ENCODE data around the gene STPG3. TPM values are rescaled to one million over a fixed set of nuclear protein-coding genes. Genes with fewer than 3 reads are reported as not detected.

The STPG3 gene
- not detected for total RNA-seq

GRCh38 chr9:137251194-137251461 lies at the start of gene STPG3:
Gene STPG3 (plus strand): TSS chr9:137251286. CDS start chr9:137251287, 1 bp downstream.
- ChIA-PET CTCF (interaction anchor here (0.7 to 1.7 kb wide), 3 partner anchors 11 to 553 kb away, joined by 3 to 5 read pairs (median 4); partner anchors contain the start of gene TUBB4B), POLR2A (no interaction called here)

DNA sequence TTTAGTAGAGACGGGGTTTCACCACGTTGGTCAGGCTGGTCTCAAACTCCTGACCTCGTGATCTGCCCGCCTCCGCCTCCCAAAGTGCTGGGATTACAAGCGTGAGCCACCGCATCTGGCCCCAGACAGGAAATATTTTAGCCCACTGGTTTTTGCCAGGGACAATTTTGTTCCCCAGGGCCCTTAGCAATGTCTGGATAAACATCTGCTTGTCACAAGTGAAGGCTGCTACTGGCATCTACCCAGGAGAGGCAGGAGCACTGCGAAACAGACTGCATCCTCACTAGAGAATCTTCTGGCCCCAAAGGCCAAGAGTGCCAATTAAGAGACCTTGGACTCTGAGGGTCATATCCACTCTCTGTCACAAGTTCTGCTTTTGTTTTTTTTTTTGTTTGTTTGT lies 48.1 kb upstream of the STPG3 start:
- POLR2A ChIA-PET, result no interaction called here

GRCh38 chr9:137204731-137205125 lies 46.4 kb upstream of the STPG3 start:
- ChIA-PET POLR2A (interaction anchor here (1.3 to 3.2 kb wide), 3 partner anchors 16 to 36 kb away, joined by 6 to 15 read pairs (median 7); partner anchors contain the start of genes ANAPC2, RNF208, SSNA1 and TUBB4B), CTCF (interaction anchor here (1.0 to 5.0 kb wide), 6 partner anchors 10 to 75 kb away, joined by 3 to 21 read pairs (median 5); partner anchors contain the start of genes ANAPC2, RNF224 and SSNA1)

More for the DNA sequence above, 48.1 kb upstream of the STPG3 start:
- CTCF ChIA-PET, result interaction anchor here (0.7 to 5.0 kb wide), 5 partner anchors 14 to 174 kb away, joined by 3 to 21 read pairs (median 3); partner anchors contain the start of genes ANAPC2, RNF224 and SSNA1

DNA sequence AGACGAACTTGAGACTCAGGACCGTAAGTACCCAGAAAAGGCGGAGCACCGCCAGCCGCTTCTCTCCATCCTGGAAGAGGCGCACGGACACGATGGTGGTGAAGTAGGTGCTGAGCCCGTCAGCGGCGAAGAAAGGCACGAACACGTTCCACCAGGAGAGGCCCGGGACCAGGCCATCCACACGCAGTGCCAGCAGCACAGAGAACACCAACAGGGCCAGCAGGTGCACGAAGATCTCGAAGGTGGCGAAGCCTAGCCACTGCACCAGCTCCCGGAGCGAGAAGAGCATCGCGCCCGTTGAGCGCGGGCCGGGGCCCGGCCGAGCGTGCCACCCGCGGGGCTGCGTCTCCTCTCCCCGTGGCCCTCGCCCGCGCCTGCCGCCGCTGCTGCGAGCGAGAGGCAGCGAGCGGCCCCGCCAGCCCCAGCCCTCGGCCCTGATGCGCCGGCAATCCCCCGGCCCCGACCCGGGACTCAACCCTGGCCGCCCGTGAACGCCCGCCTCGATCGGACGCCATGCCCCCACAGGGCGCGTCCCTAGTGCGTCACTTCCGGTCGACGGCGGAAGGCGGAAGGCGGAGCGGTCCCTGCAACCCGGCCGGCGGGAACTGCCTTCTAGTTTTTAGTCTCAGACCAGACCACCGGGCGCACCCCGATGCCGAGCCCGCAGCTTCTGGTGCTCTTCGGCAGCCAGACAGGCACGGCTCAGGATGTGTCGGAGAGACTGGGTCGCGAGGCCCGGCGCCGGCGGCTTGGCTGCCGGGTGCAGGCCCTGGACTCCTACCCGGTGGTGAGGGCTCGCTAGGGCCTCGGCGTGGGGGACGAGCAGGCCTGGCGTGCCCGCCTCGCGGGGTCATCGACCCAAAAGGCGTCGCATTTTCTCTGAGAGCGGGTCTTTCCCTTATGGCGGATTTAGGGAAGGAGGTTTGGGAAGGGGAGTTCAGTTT lies 45.7 kb upstream of the STPG3 start, which contains the start of the genes NDOR1 and TMEM203:
Gene NDOR1 (plus strand): TSS at position 575 of the 944 bp plus-strand sequence. CDS start 78 bp downstream, at position 653.
Gene TMEM203 (minus strand): TSS at position 523 of the 944 bp plus-strand sequence. CDS start 234 bp downstream, at position 289.
- ChIA-PET POLR2A (interaction anchor here (1.3 to 3.2 kb wide), 3 partner anchors 17 to 35 kb away, joined by 6 to 15 read pairs (median 7); partner anchors contain the start of genes ANAPC2, RNF208, SSNA1 and TUBB4B), CTCF (interaction anchor here (1.0 to 5.0 kb wide), 5 partner anchors 10 to 76 kb away, joined by 3 to 21 read pairs (median 4); partner anchors contain the start of genes ANAPC2 and SSNA1)

DNA sequence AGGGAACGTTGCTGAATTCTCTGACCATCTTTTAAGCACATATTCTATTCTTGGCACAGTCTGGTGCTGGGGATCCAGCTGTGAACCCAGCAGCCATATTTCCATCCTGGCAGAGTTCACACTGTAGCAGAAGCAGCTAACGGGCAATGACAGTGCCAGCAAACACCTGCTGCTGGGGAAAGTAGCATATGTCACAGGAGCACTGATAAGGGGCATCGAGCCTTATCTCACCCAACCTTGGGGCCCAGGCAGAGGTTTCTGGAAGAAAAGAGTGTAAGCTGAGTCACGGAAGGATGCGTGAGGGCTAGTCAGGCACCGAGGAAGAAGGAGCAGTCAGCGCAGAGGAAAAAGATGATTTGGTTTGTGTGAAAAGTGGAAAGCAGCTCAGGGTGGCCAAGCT lies 44.5 kb upstream of the STPG3 start:
- POLR2A ChIA-PET, result interaction anchor here (1.8 to 3.2 kb wide), 2 partner anchors 17 to 34 kb away, joined by 5 to 15 read pairs; partner anchors contain the start of gene RNF208
- CTCF ChIA-PET, result interaction anchor here (1.2 to 1.9 kb wide), 2 partner anchors 21 to 30 kb away, joined by 7 read pairs; partner anchors contain the start of gene RNF224

GRCh38 chr9:137211532-137211931 lies 39.6 kb upstream of the STPG3 start:
- POLR2A ChIA-PET, result interaction anchor here (1.3 kb wide), 1 partner anchor 29 kb away, joined by 3 read pairs; the partner anchor contains the start of gene TUBB4B
- CTCF ChIA-PET, result no interaction called here

DNA sequence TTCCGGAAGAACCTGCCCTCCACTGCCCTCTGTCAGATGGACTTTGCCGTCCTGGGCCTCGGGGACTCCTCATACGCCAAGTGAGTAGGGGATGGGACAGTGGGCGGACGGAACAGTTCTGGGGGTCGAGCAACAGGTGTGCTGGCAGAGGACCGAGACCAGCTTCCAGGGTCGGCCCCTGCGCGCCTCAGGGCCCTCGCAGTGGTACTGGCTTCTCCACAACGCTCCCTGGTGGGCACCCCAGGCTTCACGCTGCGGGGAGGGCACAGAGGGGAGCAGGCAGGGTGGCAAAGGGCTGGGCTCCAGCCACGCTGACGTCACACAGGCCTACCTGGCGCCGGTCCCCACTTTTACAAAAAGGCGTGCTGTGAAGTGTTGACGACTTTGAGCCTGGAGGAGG lies 38.6 kb upstream of the STPG3 start:
- ChIA-PET POLR2A (interaction anchor here (1.3 kb wide), 1 partner anchor 28 kb away, joined by 3 read pairs; the partner anchor contains the start of gene TUBB4B), CTCF (no interaction called here)

GRCh38 chr9:137213160-137214060 lies 37.7 kb upstream of the STPG3 start:
- POLR2A ChIA-PET, result no interaction called here
- CTCF ChIA-PET, result no interaction called here

DNA sequence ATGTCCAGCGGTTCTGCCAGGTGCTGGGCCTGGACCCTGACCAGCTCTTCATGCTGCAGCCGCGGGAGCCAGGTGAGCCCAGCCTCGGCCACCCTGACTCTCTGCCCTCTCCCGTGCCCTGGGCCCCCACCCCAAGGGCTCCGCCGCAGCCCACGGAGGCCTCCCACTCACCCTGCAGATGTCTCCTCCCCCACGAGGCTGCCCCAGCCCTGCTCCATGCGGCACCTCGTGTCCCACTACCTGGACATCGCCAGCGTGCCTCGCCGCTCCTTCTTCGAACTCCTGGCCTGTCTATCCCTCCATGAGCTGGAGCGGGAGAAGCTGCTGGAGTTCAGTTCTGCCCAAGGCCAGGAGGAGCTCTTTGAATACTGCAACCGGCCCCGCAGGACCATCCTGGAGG lies 36.5 kb upstream of the STPG3 start:
- ChIA-PET CTCF (no interaction called here), POLR2A (no interaction called here)

DNA sequence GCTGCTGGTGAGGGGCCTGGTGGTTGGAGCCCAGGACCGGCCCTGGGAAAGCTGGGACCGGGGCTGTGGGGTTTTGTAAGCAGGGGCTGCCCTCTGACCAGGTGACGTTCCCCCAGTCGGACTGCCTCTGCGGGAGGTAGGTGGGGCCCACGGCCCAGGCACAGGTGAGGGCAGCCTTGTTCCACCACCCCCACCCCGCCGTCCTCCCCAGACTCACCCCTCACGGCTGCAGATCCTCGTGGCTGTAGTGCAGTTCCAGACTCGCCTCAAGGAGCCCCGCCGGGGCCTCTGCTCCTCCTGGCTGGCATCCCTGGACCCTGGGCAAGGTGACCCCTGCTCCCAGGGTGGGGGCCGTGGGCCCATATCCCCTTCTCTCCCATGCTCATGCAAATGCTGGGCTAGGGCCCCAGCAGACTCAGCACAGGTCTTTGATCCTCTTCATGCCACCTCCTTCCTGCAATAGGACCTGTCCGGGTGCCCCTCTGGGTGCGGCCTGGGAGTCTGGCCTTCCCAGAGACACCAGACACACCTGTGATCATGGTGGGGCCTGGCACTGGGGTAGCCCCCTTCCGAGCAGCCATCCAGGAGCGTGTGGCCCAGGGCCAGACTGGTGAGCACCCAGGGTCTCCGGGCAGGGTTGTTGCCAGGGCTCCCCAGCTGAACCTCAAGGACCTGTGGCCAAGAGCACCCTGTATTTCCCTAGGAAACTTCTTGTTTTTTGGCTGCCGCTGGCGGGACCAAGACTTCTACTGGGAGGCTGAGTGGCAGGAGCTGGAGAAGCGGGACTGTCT lies 35.7 kb upstream of the STPG3 start:
- ChIA-PET CTCF (no interaction called here), POLR2A (no interaction called here)

DNA sequence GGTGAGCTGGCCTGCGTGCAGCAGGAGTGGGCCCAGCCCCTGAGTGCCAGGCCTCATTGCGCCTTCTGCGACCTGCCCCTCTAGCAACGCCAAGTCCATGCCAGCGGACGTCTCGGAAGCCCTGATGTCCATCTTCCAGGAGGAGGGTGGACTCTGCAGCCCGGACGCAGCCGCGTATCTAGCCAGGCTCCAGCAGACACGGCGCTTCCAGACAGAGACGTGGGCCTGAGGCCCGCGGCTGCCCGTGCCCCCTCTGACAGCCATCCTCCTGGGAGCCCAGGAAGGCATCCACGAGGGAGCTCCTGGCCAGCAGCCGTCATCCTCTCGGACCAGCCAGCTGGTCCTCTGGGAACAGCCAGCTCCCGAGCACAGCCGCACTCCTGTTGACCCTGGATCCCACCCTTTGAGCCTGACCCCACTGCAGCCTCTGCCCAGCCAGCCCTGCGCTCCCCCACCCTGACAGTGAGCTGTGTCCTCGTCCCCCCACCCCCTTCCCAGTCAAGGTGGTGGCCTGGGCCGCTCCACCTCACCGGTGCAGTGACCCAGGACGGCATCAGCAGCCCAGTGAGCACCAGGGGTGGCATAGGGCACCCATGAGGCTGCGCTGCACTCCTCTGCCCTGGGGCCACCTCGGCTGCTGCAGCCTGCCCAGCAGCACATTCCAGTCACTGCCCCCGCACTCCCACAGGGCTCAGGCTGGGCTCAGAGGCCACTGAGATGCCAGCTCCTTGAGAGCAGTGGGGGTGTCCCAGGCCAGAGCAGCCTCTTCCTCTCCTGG lies 34.7 kb upstream of the STPG3 start:
- POLR2A ChIA-PET, result no interaction called here

DNA sequence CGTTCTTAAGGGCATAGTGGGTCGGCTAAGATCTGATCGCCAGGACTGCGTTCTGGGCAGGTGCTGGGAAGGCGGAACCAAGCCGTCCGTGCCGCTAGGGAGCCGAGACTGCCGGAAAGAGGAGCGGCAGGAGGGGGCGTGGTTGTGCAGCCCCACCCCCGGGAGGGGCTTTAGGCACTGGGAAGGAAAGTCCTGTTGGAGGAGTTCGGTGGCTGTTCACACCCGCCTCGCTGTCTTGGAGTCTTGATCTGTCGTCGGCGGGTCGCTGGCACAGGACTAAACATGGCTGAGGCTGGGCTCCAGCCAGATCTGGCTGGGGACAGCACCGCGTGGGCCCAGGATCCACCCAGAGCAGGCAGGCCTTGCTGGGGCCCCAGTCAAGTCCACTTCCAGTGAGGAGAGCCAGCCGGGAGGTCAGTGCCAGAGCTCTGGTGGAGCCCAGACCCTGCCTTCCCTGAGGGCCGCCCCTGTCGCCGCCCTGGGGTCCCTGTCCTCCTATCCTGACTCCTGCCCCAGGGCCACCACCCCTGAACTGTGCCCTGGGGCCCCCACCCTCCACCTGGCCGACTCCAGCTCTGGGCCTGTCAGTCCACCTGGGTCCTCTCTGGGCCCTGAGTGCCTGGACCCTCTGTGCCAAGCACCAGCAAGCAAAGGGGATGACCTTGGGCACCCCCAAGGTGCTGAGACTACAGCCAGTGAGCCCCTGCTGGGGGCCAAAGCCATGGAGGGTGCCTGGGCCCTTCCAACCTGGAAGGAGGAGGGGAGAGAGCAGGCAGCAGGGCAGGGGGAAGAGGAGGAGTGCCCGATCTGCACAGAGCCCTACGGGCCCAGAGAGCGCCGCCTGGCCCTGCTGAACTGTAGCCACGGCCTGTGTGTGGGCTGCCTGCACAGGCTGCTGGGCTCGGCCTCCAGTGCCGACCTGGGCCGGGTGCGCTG lies 33.5 kb upstream of the STPG3 start:
- ChIA-PET POLR2A (no interaction called here), CTCF (interaction anchor here (0.8 to 1.8 kb wide), 3 partner anchors 10 to 41 kb away, joined by 3 to 6 read pairs (median 4); partner anchors contain the start of gene RNF224)

More for the DNA sequence above, 34.7 kb upstream of the STPG3 start:
- CTCF ChIA-PET, result interaction anchor here (0.9 to 1.8 kb wide), 2 partner anchors 40 to 51 kb away, joined by 3 to 4 read pairs; no protein-coding TSS in a partner anchor

GRCh38 chr9:137218212-137218753 lies 32.8 kb upstream of the STPG3 start:
- POLR2A ChIA-PET, result no interaction called here
- CTCF ChIA-PET, result interaction anchor here (1.7 kb wide), 1 partner anchor 9 kb away, joined by 6 read pairs; the partner anchor contains the start of gene RNF224

DNA sequence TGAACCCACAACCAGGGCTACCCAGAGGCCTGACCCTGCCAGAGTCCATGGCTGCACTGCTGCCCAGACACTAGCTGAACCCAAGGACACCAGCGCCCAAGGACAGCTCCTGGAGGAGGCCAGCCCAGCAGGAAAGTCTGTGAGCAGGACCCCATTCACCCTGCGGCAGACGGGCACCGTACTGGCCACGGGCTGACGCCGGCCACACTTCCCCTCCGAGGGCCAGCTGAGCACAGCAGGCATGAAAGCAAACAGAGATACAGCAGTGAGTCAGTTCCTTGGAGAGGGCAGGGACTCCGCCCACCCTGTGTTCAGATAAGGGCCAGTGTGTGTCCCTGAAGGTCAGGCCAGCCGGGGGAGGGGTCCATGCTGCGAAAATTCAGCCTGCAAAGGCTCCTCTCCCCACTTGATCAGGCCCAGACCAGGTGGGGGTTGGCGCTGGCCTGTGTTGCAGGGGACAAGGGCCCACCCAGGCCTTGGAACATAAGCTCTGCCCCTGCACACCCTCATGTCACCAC lies 32.3 kb upstream of the STPG3 start:
- ChIA-PET CTCF (interaction anchor here (1.7 kb wide), 1 partner anchor 8 kb away, joined by 6 read pairs; the partner anchor contains the start of gene RNF224), POLR2A (interaction anchor here (0.6 kb wide), 1 partner anchor 218 kb away, joined by 4 read pairs; no protein-coding TSS in a partner anchor)

DNA sequence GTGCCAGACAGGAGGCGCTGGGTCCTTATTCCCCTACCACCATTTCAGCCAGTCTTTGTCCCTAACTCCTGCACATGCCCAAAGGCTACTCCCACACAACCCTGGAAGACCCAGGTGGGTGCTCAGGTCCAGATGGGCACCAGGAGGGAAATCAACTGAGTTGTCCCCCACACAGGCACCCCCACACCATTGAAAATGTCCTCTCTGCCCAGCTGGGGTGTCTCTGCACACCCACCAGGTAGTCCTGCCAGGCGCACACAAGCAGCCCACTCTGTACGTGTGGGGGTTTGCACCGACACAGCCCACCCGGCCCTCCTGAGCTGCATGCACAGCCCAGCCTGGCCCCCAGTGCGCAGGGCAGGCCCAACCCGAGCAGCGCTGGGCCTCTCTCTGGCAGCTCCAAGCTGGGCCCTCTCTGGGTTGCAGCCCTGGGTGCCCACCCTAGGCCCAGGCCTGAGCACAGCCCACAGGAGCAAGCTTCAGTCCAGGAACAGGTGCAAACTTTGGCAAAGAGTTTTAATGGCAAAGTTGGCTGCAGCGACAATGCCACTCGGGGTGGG lies 31.2 kb upstream of the STPG3 start:
- ChIA-PET POLR2A (no interaction called here), CTCF (interaction anchor here (0.8 to 1.4 kb wide), 3 partner anchors 17 to 152 kb away, joined by 3 to 4 read pairs (median 4); no protein-coding TSS in a partner anchor)
